ENCODE data around the gene WDR7.
A peak's percentile ranks its signal among the peaks of the same experiment; 100 is the strongest.

The WDR7 gene

DNA sequence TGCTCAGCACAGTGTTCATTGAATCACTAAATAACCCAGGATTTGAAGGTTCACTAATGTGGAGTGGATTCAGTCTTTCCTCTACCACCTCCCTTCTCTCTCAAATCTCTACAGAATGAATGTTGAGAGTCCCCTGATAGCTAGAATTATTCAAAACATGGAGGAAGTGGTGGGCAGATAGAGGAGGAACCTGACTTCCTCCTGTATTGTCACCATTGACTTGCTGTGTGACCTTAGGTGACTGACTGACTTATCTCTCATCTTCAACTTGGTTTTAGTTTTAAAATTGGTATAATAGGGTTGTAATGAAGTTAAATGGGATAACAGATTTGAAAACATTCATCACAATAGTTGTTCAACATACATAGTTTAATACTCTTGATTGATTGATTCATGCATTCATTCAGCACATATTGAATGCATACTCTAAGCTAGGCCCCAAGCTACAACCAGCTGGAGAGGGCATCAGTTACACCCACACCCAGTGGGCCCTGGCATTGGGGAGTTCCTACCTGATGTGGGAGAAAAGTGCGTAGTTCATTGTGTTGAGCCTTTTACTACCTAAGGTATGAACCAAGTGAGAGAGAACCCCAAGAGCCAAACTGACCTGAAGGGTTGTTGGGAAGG lies 96.0 kb downstream of the WDR7 start:
- peak; percentile 1 for DNase-seq (ENCODE audit: low read depth)
- TF ChIP-seq CTCF (IDR thresholded peaks at IDR 0.05; ENCODE audit: insufficient read depth, low read depth, low read length, missing control alignments), result no peak
- H3K4me3 ChIP-seq (ENCODE audit: low read depth, low read length), result no peak overlapping the region

DNA sequence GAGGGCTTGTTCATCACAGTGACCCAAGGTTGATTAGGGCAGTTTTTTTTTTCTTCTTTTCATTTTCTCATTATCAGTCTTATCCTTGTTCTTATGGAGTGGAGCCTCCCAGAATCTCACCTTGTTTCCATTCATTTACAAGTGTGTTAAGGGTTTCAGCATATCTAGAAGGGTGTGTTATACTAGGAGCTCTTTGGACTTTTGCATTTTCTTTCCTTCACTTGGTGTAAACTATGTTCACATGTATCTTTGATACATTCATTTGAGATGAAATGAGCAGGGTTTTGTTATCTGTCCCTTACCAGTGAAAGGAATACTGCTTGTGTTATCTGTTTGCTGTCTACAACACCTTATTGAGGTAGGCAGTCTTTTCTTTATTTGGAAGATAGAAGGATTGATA lies 96.7 kb downstream of the WDR7 start:
- no peak overlapping the region for H3K4me3 ChIP-seq (ENCODE audit: low read depth, low read length)
- no peak for DNase-seq (ENCODE audit: low read depth)
- no peak for TF ChIP-seq CTCF (IDR thresholded peaks at IDR 0.05; ENCODE audit: insufficient read depth, low read depth, low read length, missing control alignments)

DNA sequence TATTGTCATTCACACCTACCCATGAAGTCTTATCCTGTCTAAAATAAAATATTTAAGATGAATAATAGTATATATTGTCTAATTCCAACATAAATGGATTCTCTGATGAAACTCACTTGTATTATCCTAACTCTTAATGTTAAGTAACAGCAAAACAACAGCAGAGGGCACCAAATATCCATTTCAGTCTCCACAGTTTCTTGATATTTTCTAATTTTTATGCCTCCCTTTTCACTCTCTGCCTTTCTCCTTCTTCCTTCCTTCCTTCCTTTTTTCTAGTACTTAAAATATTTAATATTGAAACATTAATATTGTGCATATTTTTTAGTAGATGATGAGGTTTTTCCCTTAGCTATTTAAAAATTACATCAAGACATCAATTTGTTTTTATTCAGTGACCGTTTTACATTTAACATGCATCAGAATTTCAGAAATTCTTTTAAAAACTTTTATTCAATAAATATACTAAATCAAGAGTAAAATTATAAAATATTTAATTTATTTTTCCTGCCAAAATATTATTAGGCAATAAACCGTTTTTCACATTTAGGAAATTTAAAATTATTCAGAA lies 97.6 kb downstream of the WDR7 start:
- TF ChIP-seq CTCF (IDR thresholded peaks at IDR 0.05; ENCODE audit: insufficient read depth, low read depth, low read length, missing control alignments), result peak; percentile 41
- DNase-seq (ENCODE audit: low read depth), result peak; percentile 33
- no peak overlapping the region for H3K4me3 ChIP-seq (ENCODE audit: low read depth, low read length)

GRCh38 chr18:56756966-56757365 lies 105.8 kb downstream of the WDR7 start:
- no peak for TF ChIP-seq CTCF (IDR thresholded peaks at IDR 0.05; ENCODE audit: insufficient read depth, low read depth, low read length, missing control alignments)
- DNase-seq (ENCODE audit: low read depth), result no peak

GRCh38 chr18:56770097-56770496 lies 118.9 kb downstream of the WDR7 start:
- no peak for TF ChIP-seq CTCF (IDR thresholded peaks at IDR 0.05; ENCODE audit: insufficient read depth, low read depth, low read length, missing control alignments)
- H3K4me3 ChIP-seq (ENCODE audit: low read depth, low read length), result no peak overlapping the region
- no peak for DNase-seq (ENCODE audit: low read depth)

More at GRCh38 chr18:56756966-56757365, 105.8 kb downstream of the WDR7 start:
- no peak overlapping the region for H3K4me3 ChIP-seq (ENCODE audit: low read depth, low read length)

DNA sequence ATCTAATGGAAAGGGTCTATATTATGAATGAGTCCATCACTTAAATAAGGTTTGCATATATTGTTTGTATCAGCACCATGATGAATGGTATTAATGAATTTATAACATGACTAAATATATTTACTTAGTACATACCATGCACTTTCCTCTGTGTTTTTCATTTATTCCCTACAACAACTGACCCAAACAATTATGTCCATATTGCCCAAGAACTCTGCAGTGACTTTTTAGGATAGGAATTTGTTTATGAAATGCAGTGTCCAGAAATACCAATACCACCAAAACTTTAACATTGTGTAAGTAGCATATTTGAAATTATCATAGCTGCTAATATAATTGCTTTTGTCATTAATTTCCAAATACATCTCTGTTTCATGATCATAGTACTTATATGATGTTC lies 119.7 kb downstream of the WDR7 start:
- TF ChIP-seq CTCF (IDR thresholded peaks at IDR 0.05; ENCODE audit: insufficient read depth, low read depth, low read length, missing control alignments), result no peak
- no peak overlapping the region for H3K4me3 ChIP-seq (ENCODE audit: low read depth, low read length)

DNA sequence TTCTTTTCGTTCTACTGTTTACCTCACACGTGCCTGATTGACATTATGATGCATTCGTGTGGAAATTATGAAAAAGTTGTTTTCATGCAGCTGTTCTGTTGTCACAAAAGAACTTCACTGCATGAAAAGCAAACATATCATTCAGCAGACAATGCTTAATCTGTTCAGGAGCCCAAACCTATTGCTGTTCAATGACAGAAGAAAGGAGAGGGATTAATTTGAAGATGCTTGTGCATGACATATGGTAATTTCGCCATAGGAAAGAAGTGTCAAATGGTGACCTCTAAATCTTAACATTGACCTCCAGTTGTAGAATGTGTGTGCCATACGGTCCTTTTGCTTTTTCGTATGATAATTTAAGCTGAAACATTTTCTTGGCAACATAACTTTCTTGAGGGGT lies 124.5 kb downstream of the WDR7 start:
- no peak for DNase-seq (ENCODE audit: low read depth)
- no peak overlapping the region for H3K4me3 ChIP-seq (ENCODE audit: low read depth, low read length)
- no peak for TF ChIP-seq CTCF (IDR thresholded peaks at IDR 0.05; ENCODE audit: insufficient read depth, low read depth, low read length, missing control alignments)

More for the DNA sequence above, 119.7 kb downstream of the WDR7 start:
- no peak for DNase-seq (ENCODE audit: low read depth)
